Occipital lobe (tissue), 2 donors: ENCODE data around the gene JPH3. TPM values are rescaled to one million over a fixed set of nuclear protein-coding genes. Genes with fewer than 3 reads are reported as not detected.

Source experiments
- DNase-seq: peaks from one replicate; lab custom pipeline; 2025; lab: John Stamatoyannopoulos, UW
- total RNA-seq: library from RNA; depleted of rRNA; stranded (reverse); fragments of >200 nt; gene quantifications from one replicate; pipeline ENCODE4 v1.2.3, GENCODE V29; 2014

JPH3 gene
- total RNA-seq, 1 donor from 2014 or later, result 56.0 TPM

GRCh38 chr16:87600246-87600645 is 2.1 kb upstream of the JPH3 start:
- DNase-seq, result no peak

- no peak for DNase-seq
Measured at GRCh38 chr16:87601401-87601981, 817 bp upstream of the JPH3 start.

- DNase-seq, result no peak
Measured at GRCh38 chr16:87602821-87603683, 744 bp downstream of the JPH3 start.

DNA sequence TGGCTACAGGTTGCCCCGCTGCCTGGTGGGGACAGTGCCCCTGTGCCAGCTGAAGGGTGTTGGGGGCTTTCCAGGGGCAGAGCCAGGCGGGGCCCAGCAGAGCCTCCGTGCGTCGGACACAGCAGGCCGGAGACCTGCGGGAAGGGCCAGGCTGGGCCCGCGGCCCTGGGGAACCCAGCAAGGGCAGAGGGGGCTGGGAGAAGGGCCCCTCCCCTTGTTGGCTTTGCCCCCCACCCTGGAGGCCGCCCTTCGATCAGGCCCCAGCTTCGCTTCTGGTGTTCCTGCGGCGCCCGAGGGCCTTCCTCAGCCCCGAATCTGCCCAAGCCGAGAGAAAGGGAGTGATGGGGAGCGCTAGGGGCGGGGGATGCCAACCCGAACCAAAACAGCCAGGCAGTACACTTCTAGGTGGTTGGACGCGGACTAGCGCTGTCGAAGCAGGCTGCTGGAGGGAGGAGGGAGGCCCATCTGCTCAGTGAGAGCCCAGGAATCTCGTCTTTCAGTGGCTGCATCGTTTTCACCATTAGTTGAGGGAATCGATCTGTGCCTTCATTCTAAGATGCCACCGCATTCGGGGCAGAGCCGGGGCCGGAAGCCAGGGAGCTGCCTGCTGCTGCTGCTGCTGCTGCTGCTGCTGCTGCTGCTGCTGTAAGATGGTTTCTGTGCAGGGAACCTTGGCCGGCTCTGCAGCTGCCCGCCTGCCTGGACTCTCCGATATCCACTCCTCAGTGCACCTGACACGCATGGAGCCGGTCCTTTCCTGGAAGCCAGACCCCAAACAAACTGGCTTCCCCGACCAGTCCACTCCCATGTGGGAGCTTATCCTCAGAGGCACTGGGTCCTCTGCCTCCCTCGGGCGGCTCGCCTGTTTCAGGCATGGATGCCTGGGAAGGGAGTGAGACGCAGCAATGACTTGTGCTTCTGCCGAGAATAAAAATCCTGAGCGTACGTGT is 1.7 kb downstream of the JPH3 start:
- DNase-seq, result no peak

GRCh38 chr16:87604634-87605111 is 2.4 kb downstream of the JPH3 start:
- DNase-seq, result no peak

- DNase-seq, result peak; percentile 56
Measured at GRCh38 chr16:87607223-87607622, 4.9 kb downstream of the JPH3 start.

DNA sequence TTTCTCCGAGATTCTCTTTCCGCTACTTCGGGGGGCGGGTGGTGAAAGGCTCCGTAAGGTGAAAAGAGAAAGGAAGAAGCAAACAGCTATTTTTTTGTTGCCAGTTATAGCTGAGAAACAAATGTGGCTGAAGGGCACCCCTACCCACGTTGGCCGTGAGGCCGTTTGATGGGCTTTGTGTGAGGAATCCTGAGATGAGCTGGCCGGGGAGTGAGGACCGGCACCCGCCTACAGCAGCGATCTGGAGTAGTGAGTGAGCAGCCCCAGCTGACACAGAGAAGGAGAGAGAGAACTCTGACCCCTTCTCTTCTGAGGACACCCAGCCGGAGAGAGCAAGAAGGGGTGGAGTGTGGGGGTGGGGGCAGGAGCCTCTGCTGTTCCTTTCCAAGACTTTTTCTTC is 5.6 kb downstream of the JPH3 start:
- no peak for DNase-seq

DNA sequence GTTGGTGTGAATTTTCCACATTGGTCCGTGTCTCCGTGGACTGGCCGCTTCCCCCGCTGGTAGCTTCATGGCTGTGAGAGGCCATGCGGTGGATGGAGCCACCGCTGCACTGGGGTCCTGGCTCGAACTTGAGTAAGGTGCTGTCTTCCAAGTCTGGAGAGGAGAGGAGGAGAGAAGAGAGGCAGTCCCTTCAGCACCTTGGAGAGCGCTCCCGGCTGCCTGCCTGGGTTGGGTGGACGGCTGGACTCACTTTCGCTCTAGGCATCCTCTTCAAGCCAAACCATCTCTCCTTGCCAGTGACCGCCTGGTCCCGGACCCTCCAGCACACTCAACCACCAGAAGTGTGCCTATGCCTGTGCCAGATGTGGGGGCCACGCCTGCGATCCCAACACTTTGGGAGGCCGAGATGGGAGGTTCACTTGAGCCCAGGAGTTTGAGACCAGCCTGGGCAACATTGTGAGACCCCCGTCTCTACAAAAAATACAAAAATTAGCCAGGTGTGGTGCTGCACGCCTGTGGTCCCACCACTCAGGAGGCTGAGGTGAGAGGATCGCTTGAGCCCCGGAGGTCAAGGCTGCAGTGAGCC is 6.2 kb downstream of the JPH3 start:
- no peak for DNase-seq

- DNase-seq, result no peak
Measured at GRCh38 chr16:87610026-87610425, 7.7 kb downstream of the JPH3 start.

DNA sequence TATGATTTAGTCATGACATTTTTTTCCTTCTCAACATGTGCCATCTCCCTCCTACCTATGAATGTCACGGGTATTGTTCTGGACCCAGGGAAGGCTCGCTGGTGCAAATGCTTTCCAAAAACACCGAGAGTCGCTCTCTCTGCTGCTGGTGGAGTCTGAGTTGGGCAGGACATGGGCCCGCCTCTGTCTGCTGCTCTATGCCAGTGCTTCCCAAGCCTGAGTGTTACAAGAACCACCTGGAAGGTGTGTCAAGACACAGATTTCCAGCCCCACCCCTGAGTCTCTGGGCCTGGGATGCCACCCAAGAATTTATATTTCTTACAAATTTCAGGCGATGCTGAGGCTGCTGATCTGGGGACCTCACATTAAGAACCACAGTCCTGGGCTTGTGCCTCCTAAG is 9.1 kb downstream of the JPH3 start:
- DNase-seq, result no peak

DNA sequence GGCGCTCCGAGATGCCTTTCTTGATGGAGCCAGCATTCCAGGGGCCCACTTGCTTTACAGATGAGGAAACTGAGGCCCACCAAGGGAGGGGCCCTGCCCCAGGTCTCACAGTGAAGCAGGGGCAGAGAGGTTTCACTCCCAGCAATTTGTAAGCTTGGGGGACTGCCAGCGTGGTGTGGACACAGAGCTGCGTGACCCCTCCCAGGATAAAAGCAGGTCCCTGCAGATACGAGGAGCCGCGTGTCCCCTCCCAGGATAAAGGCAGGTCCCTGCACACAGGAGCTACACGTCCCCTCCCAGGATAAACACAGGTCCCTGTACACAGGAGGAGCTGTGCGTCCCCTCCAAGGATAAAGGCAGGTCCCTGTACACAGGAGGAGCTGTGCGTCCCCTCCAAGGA is 11.7 kb downstream of the JPH3 start:
- no peak for DNase-seq

- DNase-seq, result no peak
Measured at GRCh38 chr16:87615621-87616041, 13.3 kb downstream of the JPH3 start.

- DNase-seq, result no peak
Measured at GRCh38 chr16:87616556-87616955, 14.2 kb downstream of the JPH3 start.

DNA sequence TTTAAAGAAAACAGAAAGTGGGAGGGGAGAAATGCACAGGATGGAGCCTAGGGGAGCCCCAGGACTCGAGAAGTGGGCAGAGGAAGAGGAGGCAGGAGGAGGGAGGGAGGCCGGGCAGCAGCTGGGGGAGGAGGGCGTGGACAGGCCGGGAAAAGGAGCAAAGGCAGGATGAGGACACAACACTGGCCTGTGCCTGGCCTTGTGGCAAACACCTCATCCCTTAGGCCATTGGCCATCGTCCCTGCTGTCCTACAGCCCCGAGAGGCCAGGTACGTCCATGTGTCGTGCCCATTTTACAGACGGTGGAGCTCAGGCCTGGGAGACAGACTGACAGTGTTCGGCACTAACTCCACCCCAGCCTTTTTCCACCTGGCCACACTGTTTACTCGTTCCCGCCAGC is 15.9 kb downstream of the JPH3 start:
- no peak for DNase-seq

DNA sequence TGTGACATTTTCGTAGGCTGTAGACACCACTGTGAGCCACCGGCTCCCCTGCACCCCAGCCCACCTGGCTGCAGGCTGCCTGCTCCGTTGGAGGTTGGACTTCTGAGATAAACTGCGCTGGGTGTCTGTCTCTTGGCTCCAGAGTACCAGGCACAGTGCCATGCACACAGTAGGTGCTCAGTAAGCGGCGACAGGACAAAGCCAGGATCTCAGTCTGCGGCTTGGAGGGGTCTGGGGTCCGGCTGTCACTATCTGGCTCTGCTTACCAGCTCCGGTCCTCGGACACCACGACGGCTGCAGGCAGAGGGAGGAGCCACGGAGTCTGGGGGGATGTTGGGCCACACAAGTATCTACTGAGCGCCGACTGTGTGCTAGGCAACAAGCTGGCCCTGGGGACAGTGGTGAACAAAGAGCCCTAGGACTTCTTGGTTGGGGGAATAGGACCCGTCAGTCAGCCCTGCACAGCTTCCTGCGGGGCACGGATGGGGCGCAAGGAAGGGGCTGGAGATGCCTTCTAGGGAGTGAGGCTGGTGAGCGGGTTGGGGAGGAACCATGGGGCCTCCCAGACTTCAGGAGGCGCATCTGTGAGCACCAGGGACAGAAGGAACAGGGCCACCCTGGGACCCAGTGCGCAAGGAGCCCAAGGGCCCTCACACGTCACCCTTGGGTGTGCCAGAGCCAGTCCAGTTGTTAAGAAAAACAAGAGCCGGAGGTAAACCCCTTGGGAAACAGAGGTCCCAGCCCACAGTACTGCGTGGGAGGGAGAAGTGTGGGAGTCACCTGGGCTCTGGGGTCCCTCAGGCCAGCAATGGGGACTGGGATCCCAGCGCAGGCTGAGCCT is 17.3 kb downstream of the JPH3 start:
- DNase-seq, result no peak

- DNase-seq, result no peak
Measured at GRCh38 chr16:87620201-87620495, 17.8 kb downstream of the JPH3 start.

DNA sequence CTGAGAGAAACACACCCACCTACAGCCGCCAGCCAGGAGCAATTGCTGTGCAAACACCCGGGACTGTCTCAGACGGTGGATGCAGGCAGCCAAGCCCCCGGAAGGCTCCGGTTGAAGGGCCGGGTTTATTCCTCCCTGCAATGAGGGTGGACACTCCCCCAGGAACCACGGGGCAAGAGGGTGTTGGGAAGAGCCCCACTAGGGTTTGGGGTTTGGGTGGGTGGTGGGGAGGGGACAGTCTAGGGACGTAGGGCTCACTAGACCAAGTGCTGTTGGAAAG is 19.2 kb downstream of the JPH3 start:
- no peak for DNase-seq

DNA sequence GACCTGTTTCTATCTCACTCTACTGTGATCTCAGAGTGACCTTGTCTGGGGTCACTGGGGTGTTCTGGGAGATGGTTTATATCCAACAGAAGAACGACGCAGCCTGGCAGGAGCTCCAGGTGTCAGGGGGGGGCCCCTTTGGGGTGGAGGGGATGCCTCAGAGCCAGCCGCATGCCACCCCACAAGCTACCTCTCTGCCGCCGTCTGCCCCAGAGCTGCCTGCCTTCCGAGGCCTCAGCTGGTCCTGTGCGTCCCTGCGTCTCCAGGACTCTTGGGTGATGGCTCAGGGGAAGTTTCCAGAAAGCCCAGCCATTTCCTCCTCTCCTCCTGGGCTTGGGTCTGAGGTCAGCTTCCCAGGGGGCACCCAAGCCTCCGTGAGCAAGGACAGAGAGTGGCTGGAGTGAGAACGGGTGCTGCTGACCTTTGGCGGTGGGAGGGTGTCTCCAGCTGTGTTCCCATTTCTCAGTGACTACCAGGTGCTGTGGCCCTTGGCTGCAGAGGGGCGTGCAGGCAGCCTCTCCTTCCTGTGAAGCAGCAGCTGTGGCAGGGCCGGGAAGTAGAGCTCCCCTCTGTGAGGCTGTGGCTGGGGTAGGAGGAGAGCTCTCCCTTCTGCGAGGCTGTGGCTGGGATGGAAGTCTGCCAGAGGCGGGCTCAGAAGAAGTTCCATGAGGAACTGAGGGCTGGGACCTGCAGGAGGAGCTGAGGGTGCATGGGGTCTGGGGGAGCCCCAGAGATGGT is 19.8 kb downstream of the JPH3 start:
- DNase-seq, result no peak

DNA sequence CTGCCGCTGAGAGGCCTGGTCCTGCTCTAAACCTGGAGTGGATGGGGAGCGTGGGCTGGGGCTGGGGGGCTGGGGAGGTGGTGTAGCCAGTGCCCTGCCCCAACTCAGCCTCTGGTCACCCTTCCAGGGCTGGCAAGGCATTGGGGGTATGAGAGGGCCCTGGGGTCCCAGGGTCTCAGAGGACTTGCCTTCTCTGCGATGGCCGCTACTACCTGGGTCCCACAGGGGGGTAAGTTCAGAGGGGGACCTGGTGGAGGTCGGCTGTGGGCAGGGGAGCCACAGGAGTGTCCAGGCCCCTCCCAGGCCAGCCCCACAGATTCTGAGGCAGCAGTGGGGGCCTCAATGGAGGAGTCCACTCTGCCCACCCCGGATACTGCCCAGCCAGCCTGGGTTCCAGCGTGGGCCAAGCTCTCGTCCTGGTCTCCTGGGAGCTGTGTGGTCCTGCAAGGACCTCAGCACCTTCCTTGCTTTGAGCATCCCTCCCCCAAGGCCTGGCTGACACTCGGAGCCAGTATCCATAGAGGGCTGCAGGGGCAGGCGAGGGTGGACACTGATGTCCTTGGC is 20.5 kb downstream of the JPH3 start:
- no peak for DNase-seq

DNA sequence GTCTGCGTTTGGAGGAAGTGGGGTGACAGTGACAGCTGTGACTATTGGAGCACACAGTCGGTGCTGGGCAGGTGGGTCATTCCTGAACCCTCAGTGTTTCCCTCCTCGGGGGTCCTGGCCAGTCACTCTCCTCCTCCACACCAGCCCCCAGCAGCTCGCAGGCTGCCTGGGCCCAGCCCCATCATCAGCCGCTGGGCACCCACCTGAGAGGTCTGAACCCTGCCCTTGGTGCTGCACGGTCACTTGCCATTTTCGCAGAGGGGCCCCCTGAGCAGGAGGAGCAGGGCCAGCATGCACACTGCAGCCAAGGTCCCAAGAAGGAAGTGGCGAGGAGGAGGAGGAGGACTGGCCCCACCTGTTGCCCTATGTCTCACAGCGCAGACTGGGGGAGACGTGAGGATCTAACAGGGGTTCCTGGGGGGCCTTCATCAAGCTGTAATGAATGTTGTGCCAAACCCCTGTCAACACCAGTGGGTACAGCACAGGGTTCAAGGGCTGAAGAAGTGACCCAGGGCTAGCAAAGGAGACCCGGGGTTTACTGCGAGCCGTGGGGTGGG is 23.0 kb downstream of the JPH3 start:
- no peak for DNase-seq
